Measurements from ENCODE around the gene ZNF700.
A peak's percentile ranks its signal among the peaks of the same experiment; 100 is the strongest.
"Not testable (repeated sequence)": the region's sequence is repeated elsewhere in the genome, so short reads cannot be mapped to it uniquely, and the experiment has no call there.

ZNF700 gene

GRCh38 chr19:11924886-11925650 is at the start of gene ZNF700:
Gene ZNF700, plus strand, starts transcription at chr19:11925107. Its CDS starts 104 bp downstream, at chr19:11925211.
- DNase-seq = peak; percentile 60 to 97 (median 88)

GRCh38 chr19:11879687-11880266 is 45.1 kb upstream of the ZNF700 start:
- peak in 17 of 56 donors; percentile 0 to 24 (median 3) for DNase-seq

- DNase-seq = no peak
Measured at GRCh38 chr19:11880598-11880997, 44.3 kb upstream of the ZNF700 start.

- peak in 38 of 56 donors; percentile 0 to 64 (median 12) for DNase-seq
Measured at GRCh38 chr19:11881151-11881800, 43.6 kb upstream of the ZNF700 start.

- no peak for DNase-seq
Measured at GRCh38 chr19:11882606-11883005, 42.3 kb upstream of the ZNF700 start.

GRCh38 chr19:11887234-11887610 is 37.7 kb upstream of the ZNF700 start:
- DNase-seq = peak in 3 of 56 donors; percentile 18 to 32 (median 32)

- peak in 55 of 56 donors; percentile 5 to 90 (median 68) for DNase-seq
Measured at GRCh38 chr19:11887611-11888531, 37.0 kb upstream of the ZNF700 start, which contains the start of gene ZNF69. Gene ZNF69, plus strand, starts transcription at chr19:11887782. Its CDS starts 142 bp downstream, at chr19:11887924.

- not testable (repeated sequence) for DNase-seq
Measured at GRCh38 chr19:11889901-11890300, 35.0 kb upstream of the ZNF700 start.

GRCh38 chr19:11890634-11891033 is 34.3 kb upstream of the ZNF700 start:
- DNase-seq = no peak

- no peak for DNase-seq
Measured at GRCh38 chr19:11894851-11895250, 30.1 kb upstream of the ZNF700 start.

GRCh38 chr19:11902228-11902627 is 22.7 kb upstream of the ZNF700 start:
- DNase-seq = no peak

GRCh38 chr19:11905928-11906327 is 19.0 kb upstream of the ZNF700 start:
- no peak for DNase-seq

- DNase-seq = not testable (repeated sequence)
Measured at GRCh38 chr19:11911937-11912336, 13.0 kb upstream of the ZNF700 start.

GRCh38 chr19:11914417-11915051 is 10.4 kb upstream of the ZNF700 start:
- not testable (repeated sequence) for DNase-seq

- DNase-seq = no peak
Measured at GRCh38 chr19:11921852-11922495, 2.9 kb upstream of the ZNF700 start.

- DNase-seq = not testable (repeated sequence)
Measured at GRCh38 chr19:11925651-11926187, 812 bp downstream of the ZNF700 start.

- DNase-seq = no peak
Measured at GRCh38 chr19:11927227-11927626, 2.3 kb downstream of the ZNF700 start.

- DNase-seq = peak in 1 of 56 donors; percentile 2
Measured at GRCh38 chr19:11931051-11931450, 6.1 kb downstream of the ZNF700 start.

GRCh38 chr19:11931513-11931912 is 6.6 kb downstream of the ZNF700 start:
- DNase-seq = no peak

- not testable (repeated sequence) for DNase-seq
Measured at GRCh38 chr19:11935829-11936228, 10.9 kb downstream of the ZNF700 start.
